Measurements from ENCODE around the gene CFAP61. TPM values are rescaled to one million over a fixed set of nuclear protein-coding genes. Genes with fewer than 3 reads are reported as not detected.
"Not testable (repeated sequence)": the region's sequence is repeated elsewhere in the genome, so short reads cannot be mapped to it uniquely, and the experiment has no call there.

CFAP61 gene
- total RNA-seq, 1 experiment from 2014 or later = 1.5 TPM

- DNase-seq (ENCODE audit: low read depth) = no peak
These were observed 268.8 kb downstream of the CFAP61 start for GRCh38 chr20:20321134-20321533.

DNA sequence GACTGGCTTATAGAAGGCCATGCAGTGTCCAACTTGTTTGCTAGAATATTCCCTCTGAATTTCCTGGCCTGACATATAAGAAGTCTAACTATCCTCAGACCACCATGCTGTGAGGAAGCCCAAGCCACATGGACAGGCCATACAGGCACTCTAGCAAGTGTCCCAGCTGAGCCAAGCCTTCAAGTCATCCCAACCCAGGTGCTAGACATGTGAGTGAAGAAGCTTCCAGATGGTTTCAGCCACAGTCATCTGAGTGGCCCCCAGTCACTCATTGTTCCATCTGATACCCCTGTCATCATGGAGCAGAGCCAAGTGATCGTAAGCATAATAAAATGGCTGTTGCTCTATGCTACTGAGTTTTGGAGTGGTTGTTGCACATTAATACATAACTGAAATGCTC lies 269.6 kb downstream of the CFAP61 start:
- no peak for DNase-seq (ENCODE audit: low read depth)

DNA sequence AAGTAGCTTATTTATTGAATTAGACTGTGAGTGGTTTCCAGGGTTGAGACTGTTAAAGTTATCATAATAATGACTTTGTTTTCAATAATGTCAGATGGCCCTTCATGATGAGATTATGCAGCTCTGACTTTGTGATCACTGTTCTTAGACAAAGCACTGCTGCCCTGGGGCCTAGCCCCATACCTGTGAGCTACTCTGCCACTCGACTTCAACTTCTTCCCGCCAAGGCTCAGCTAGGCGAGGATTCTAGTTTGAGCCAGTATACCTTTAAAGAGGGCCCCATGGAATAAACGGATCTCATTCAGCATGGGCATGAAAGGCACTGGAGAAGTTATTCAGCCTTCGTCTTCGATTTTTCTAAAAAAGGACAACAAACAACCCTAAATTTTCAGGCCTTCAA lies 270.6 kb downstream of the CFAP61 start:
- DNase-seq (ENCODE audit: low read depth) = no peak

GRCh38 chr20:20327746-20328145 lies 275.4 kb downstream of the CFAP61 start:
- DNase-seq (ENCODE audit: low read depth) = peak; percentile 31

GRCh38 chr20:20329564-20329963 lies 277.2 kb downstream of the CFAP61 start:
- no peak for DNase-seq (ENCODE audit: low read depth)

- DNase-seq (ENCODE audit: low read depth) = no peak
These were observed 278.8 kb downstream of the CFAP61 start for GRCh38 chr20:20331156-20331555.

- no peak for DNase-seq (ENCODE audit: low read depth)
These were observed 279.5 kb downstream of the CFAP61 start for GRCh38 chr20:20331817-20332216.

GRCh38 chr20:20333866-20334265 lies 281.5 kb downstream of the CFAP61 start:
- DNase-seq (ENCODE audit: low read depth) = no peak

GRCh38 chr20:20334489-20334888 lies 282.2 kb downstream of the CFAP61 start:
- no peak for DNase-seq (ENCODE audit: low read depth)

GRCh38 chr20:20338133-20338730 lies 285.9 kb downstream of the CFAP61 start:
- no peak for DNase-seq (ENCODE audit: low read depth)

DNA sequence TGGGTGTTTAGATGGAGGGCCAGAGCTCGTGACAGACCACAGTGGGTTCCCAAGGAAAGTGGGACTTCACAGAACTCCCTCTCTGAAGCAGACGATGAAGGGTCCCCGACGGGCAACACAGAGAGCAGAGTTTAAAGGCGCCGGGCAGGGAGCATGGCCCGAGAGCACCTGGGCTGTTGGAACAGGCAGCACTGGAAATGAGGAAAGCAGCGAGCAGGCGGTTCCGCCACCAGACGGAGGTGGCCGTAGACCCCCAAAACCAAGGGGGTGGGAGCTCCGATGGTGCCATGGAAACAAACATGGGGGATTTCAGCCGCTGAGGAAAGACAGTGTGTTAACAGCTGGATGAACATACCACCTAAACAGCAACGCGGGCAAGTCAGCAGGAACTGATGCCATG lies 288.1 kb downstream of the CFAP61 start:
- no peak for DNase-seq (ENCODE audit: low read depth)

DNA sequence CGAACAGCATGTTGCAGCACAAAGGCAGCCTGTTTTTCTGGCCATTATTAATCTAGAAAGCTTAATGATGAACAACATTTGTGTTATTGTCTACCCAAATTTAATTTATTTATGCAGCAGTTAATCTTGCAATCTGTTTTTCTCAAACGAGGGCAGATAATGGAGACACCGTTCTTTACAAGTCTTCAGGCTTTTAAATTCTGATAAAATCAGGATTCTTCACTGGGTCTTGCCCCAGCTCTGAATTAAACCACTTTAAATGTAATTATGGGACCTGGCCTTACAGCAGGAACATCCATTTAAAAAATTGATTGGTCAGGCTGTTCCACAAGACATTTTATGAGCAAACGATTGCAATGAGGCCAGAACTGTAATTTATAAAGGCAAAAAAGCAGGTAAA lies 289.0 kb downstream of the CFAP61 start:
- no peak for DNase-seq (ENCODE audit: low read depth)

GRCh38 chr20:20342066-20342465 lies 289.7 kb downstream of the CFAP61 start:
- DNase-seq (ENCODE audit: low read depth) = no peak

- DNase-seq (ENCODE audit: low read depth) = peak; percentile 9
These were observed 291.6 kb downstream of the CFAP61 start for GRCh38 chr20:20343932-20344331.

DNA sequence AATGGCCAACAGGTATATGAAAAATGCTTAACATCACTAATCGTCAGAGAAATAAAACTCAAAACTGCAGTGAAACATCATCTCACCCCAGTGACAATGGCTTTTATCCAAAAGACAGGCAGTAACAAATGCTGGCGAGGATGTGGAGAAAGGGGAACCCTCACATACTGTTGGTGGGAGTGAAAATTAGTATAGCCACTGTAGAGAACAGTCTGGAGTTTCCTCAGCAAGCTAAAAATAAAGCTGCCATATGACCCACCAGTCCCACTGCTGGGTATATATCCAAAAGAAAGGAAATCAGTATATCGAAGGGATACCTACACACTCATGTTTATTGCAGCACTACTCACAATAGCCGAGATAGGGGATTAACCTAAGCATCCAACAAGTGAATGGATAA lies 292.1 kb downstream of the CFAP61 start:
- no peak for DNase-seq (ENCODE audit: low read depth)

- DNase-seq (ENCODE audit: low read depth) = no peak
These were observed 301.2 kb downstream of the CFAP61 start for GRCh38 chr20:20353576-20353975.

- not testable (repeated sequence) for DNase-seq (ENCODE audit: low read depth)
These were observed 303.2 kb downstream of the CFAP61 start for GRCh38 chr20:20355503-20355902.

- DNase-seq (ENCODE audit: low read depth) = no peak
These were observed 306.5 kb downstream of the CFAP61 start for GRCh38 chr20:20358801-20359200.

GRCh38 chr20:20359628-20360027 lies 307.3 kb downstream of the CFAP61 start:
- no peak for DNase-seq (ENCODE audit: low read depth)

- peak; percentile 57 for DNase-seq (ENCODE audit: low read depth)
These were observed 308.1 kb downstream of the CFAP61 start for GRCh38 chr20:20360464-20360863.

GRCh38 chr20:20362774-20363433 lies 310.6 kb downstream of the CFAP61 start:
- no peak for DNase-seq (ENCODE audit: low read depth)

DNA sequence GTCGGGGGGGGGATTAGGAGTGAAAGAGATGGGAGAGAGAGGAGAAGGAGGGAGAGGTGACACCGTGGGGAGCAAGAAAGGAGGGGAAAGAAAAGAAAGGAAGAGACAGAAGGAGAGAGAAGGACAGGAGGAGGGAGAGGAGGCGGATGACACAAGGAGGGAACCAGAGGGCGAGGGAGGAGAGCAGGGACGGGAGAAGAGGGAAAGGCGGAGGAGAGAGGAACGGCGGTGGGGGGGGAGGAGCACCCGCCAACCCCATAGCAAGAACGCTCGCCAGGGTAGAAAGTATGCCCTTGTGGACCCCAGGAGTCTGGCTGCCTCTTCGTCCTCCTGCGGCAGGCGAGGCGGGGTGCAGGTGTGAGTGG lies 311.1 kb downstream of the CFAP61 start:
- DNase-seq (ENCODE audit: low read depth) = peak; percentile 7

GRCh38 chr20:20363799-20364592 lies 311.7 kb downstream of the CFAP61 start:
- no peak for DNase-seq (ENCODE audit: low read depth)

Data from Daoy (cell line).